H1 (cell line): ENCODE measurements around the gene ADCY9. TPM values are rescaled to one million over a fixed set of nuclear protein-coding genes. Genes with fewer than 3 reads are reported as not detected.

ENCODE experiments used
- CTCF ChIA-PET: fragments of 300-600 bp; sonication (Branson Sonifier 250); formaldehyde crosslinking; loops from one replicate; lab custom pipeline; 2021; ENCODE audit not compliant: partially characterized antibody; lab: Charles Lee
- POLR2A ChIA-PET: fragments of 300-600 bp; sonication (Branson Sonifier 250); formaldehyde crosslinking; loops from one replicate; lab custom pipeline; 2021; ENCODE audit warnings: inconsistent platforms; ENCODE audit not compliant: partially characterized antibody; lab: Charles Lee
- DNase-seq, 2 experiments: peaks; one replicate each; pipeline versions ENCODE4 v3.0.0 to v3.0.0-alpha.2; 2010 to 2022; ENCODE audit warnings: low spot score in 2 of 2, low read depth in 1 of 2, mixed read lengths in 1 of 2
- FAIRE-seq: peaks from 2 replicates; lab custom pipeline; 2011; peaks lifted over from hg19 to GRCh38; lab: Jason Lieb, UNC
- H2AFZ ChIP-seq: 2 replicates; pipeline ENCODE4 v1.8.1; 2012; ENCODE audit warnings: low read length, inconsistent platforms
- H2AK5ac ChIP-seq: 2 replicates; pipeline ENCODE4 v1.6.1; 2013; ENCODE audit warnings: low read depth, low read length
- H2BK120ac ChIP-seq: replicated peaks from 2 replicates; pipeline ENCODE3; 2013; ENCODE audit warnings: low read depth, low read length, inconsistent platforms
- H2BK12ac ChIP-seq: 2 replicates; pipeline ENCODE4 v1.6.1; 2013; ENCODE audit warnings: low read depth, low read length
- H2BK15ac ChIP-seq: 2 replicates; pipeline ENCODE4 v1.6.1; 2013; ENCODE audit warnings: low read length
- H2BK20ac ChIP-seq: 2 replicates; pipeline ENCODE4 v1.6.1; 2013; ENCODE audit warnings: low read length
- H2BK5ac ChIP-seq: 2 replicates; pipeline ENCODE4 v1.6.1; 2013; ENCODE audit warnings: low read depth, low read length
- H3K14ac ChIP-seq: 2 replicates; pipeline ENCODE4 v1.6.1; 2013; ENCODE audit warnings: inconsistent platforms; ENCODE audit not compliant: insufficient read length
- H3K18ac ChIP-seq: 2 replicates; pipeline ENCODE4 v1.6.1; 2013; ENCODE audit warnings: low read length; ENCODE audit errors: extremely low read depth
- H3K23ac ChIP-seq: 2 replicates; pipeline ENCODE4 v1.6.1; 2013; ENCODE audit warnings: inconsistent platforms; ENCODE audit not compliant: insufficient read length
- H3K23me2 ChIP-seq: 2 replicates; pipeline ENCODE4 v1.6.1; 2013; ENCODE audit warnings: low read depth, low read length
- H3K27ac ChIP-seq: 2 replicates; pipeline ENCODE4 v1.6.1; 2011; ENCODE audit warnings: low read depth, low read length, inconsistent platforms
- H3K27me3 ChIP-seq, 4 experiments: replicated peaks in 1 of 4; 1 replicate in 1 of 4; 2 replicates in 3 of 4; pipeline versions ENCODE4 v1.6.1 to v1.8.1; 2011 to 2013; ENCODE audit warnings: low read length in 3 of 4, mild to moderate bottlenecking in 3 of 4, inconsistent platforms in 2 of 4, mixed read lengths in 2 of 4, moderate library complexity in 1 of 4; ENCODE audit not compliant: control insufficient read depth in 3 of 4, insufficient read depth in 3 of 4; ENCODE audit errors: extremely low read depth in 1 of 4
- H3K36me3 ChIP-seq, 4 experiments: 2 replicates each; pipeline versions ENCODE4 v1.6.1 to v1.8.1; 2011 to 2013; ENCODE audit warnings: mild to moderate bottlenecking in 4 of 4, low read length in 3 of 4, moderate library complexity in 2 of 4, control low read depth in 1 of 4, inconsistent platforms in 1 of 4; ENCODE audit not compliant: insufficient read depth in 4 of 4, control insufficient read depth in 2 of 4
- H3K4ac ChIP-seq: replicated peaks from 2 replicates; pipeline ENCODE3; 2013; ENCODE audit warnings: low read length, low read depth, mixed read lengths, inconsistent platforms; ENCODE audit not compliant: insufficient read length
- H3K4me1 ChIP-seq, 4 experiments: replicated peaks in 1 of 4; 1 replicate in 1 of 4; 2 replicates in 3 of 4; pipeline versions ENCODE4 v1.6.1 to v1.8.1; 2011 to 2013; ENCODE audit warnings: low read length in 3 of 4, inconsistent platforms in 2 of 4, mixed read lengths in 1 of 4; ENCODE audit not compliant: insufficient read depth in 4 of 4, control insufficient read depth in 3 of 4
- H3K4me2 ChIP-seq, 2 experiments: 2 replicates each; pipeline versions ENCODE4 v1.6.1 to v1.8.1; 2011 to 2013; ENCODE audit warnings: low read depth in 2 of 2, low read length in 2 of 2, control low read depth in 1 of 2, inconsistent platforms in 1 of 2, mild to moderate bottlenecking in 1 of 2; ENCODE audit not compliant: insufficient read depth in 1 of 2
- H3K4me3 ChIP-seq, 4 experiments: fragments of 200-600, 300-600 bp in 1 of 4; sonication (generic), shearing (Covaris generic), sonication (Bioruptor Twin) in 1 of 4; 2 replicates each; pipeline versions ENCODE4 v1.5.1 to v1.8.1; 2011 to 2016; ENCODE audit warnings: low read length in 4 of 4, low read depth in 3 of 4, control low read depth in 2 of 4, inconsistent platforms in 2 of 4, mild to moderate bottlenecking in 2 of 4, mixed read lengths in 1 of 4, moderate library complexity in 1 of 4; ENCODE audit not compliant: insufficient read depth in 2 of 4; ENCODE audit errors: extremely low read depth in 1 of 4
- H3K56ac ChIP-seq: replicated peaks from 2 replicates; pipeline ENCODE3; 2013; ENCODE audit warnings: low read depth, mild to moderate bottlenecking, mixed read lengths, low read length, inconsistent platforms; ENCODE audit not compliant: insufficient read length
- H3K79me1 ChIP-seq: 2 replicates; pipeline ENCODE4 v1.6.1; 2013; ENCODE audit warnings: low read depth, low read length, control low read depth
- H3K79me2 ChIP-seq, 2 experiments: 2 replicates each; pipeline versions ENCODE4 v1.6.1 to v1.8.1; 2012 to 2013; ENCODE audit warnings: low read length in 2 of 2, mild to moderate bottlenecking in 2 of 2, inconsistent platforms in 1 of 2; ENCODE audit not compliant: insufficient read depth in 2 of 2, control insufficient read depth in 1 of 2
- H3K9ac ChIP-seq, 4 experiments: replicated peaks in 1 of 4; 1 replicate in 1 of 4; 2 replicates in 3 of 4; pipeline versions ENCODE4 v1.6.1 to v1.8.1; 2011 to 2013; ENCODE audit warnings: low read depth in 3 of 4, low read length in 3 of 4, control low read depth in 2 of 4, mild to moderate bottlenecking in 2 of 4, moderate library complexity in 2 of 4, inconsistent platforms in 1 of 4; ENCODE audit errors: extremely low read depth in 1 of 4
- H3K9me3 ChIP-seq, 2 experiments: 2 replicates each; pipeline versions ENCODE4 v1.6.1 to v1.8.1; 2012 to 2013; ENCODE audit warnings: mild to moderate bottlenecking in 2 of 2, moderate library complexity in 2 of 2, control low read depth in 1 of 2, inconsistent platforms in 1 of 2, low read depth in 1 of 2, low read length in 1 of 2, mixed read lengths in 1 of 2; ENCODE audit not compliant: insufficient read depth in 2 of 2
- H4K20me1 ChIP-seq, 2 experiments: replicated peaks in 1 of 2; 2 replicates each; pipeline versions ENCODE3 to v1.8.1; 2011 to 2013; ENCODE audit warnings: inconsistent platforms in 2 of 2, low read length in 2 of 2, mild to moderate bottlenecking in 1 of 2; ENCODE audit not compliant: insufficient read depth in 2 of 2, control insufficient read depth in 1 of 2
- H4K5ac ChIP-seq: 2 replicates; pipeline ENCODE4 v1.6.1; 2013; ENCODE audit warnings: low read length, low read depth, mixed read lengths, inconsistent platforms; ENCODE audit not compliant: insufficient read length
- H4K8ac ChIP-seq: 2 replicates; pipeline ENCODE4 v1.8.0; 2013; ENCODE audit warnings: mild to moderate bottlenecking, moderate library complexity, low read length, inconsistent platforms; ENCODE audit not compliant: insufficient read depth; ENCODE audit errors: extremely low read depth
- H4K91ac ChIP-seq: replicated peaks from 2 replicates; pipeline ENCODE3; 2013; ENCODE audit warnings: low read length, mixed read lengths, inconsistent platforms; ENCODE audit not compliant: insufficient read length
- RBBP5 ChIP-seq: IDR thresholded peaks from 2 replicates; pipeline ENCODE4 v1.7.1; 2012; ENCODE audit warnings: low read depth, mild to moderate bottlenecking, inconsistent platforms, low read length, moderate library complexity, borderline replicate concordance
- WGBS, 2 experiments: shearing (Covaris generic) in 1 of 2; methylation state at CpG; one replicate each; pipeline versions ENCODE4 v1.1.6 to v1.1.7; 2013 to 2015; ENCODE audit warnings: low lambda C conversion rate in 2 of 2, mixed read lengths in 2 of 2, inconsistent platforms in 1 of 2, low coverage in 1 of 2, missing lambda C conversion rate in 1 of 2; ENCODE audit not compliant: insufficient replicate concordance in 2 of 2, insufficient coverage in 1 of 2, insufficient read length in 1 of 2; ENCODE audit errors: extremely low coverage in 1 of 2, missing lambda C conversion rate in 1 of 2; 5-methylcytosine and 5-hydroxymethylcytosine counted together
- polyA plus RNA-seq, 7 experiments: library from polyadenylated mRNA; depleted of rRNA in 3 of 7; stranded (reverse) in 5 of 7; unstranded in 2 of 7; fragments of >200 nt in 5 of 7; fragments of 200-250 nt in 2 of 7; gene quantifications; 1 replicate in 5 of 7; 2 replicates in 1 of 7; 4 replicates in 1 of 7; pipeline versions ENCODE4 v1.2.1 to v1.2.3, GENCODE V29; 2011 to 2013; ENCODE audit warnings: missing spikeins in 2 of 7, mixed read lengths in 2 of 7
- total RNA-seq: library from RNA; stranded (reverse); fragmentation: NEBNext Ultra II Directional; extraction: Animal tissue kit (Norgen Biotek cat#: 25700); gene quantifications from 2 replicates; pipeline ENCODE4 v1.2.1, GENCODE V29; 2021

Gene ADCY9
- total and polyA plus RNA-seq, 2 of the 8 experiments (the other 6 are each of a cell fraction or from before 2014, with no cell fraction given): 5.4 to 13.1 TPM

DNA sequence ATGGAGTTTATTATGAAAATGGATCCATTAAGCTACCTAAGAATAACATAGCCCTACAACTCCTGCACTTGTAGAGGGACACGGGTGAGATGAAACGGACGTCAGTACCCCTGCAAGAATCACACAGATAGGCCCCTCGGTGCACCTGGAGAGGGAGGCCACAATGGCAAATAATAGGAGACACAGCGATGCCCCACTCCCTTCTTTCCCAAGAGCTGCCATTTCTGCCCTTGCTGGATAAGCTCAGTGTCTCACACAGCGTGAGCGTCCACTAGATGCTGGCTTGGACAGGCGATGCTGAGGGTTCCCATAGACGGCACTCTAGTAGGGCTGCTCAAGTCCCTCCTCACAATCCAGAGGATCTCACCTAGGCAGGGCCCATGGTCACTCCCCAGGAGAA is 67.8 kb downstream of the ADCY9 start:
- no peak overlapping the region for H4K8ac ChIP-seq
- no peaks in the 10 kb centered on the region for H3K9me3 ChIP-seq
- WGBS, 2 experiments: 91% methylated on average over 9 of the region's 9 CpGs; no CpG with 5 or more reads in 1 of the 2 experiments
- H3K23me2 ChIP-seq: no peaks in the 10 kb centered on the region
- no peak overlapping the region for H3K4ac ChIP-seq
- no peak overlapping the region for H3K4me2 ChIP-seq
- no peak overlapping the region for H3K23ac ChIP-seq
- no peak for TF ChIP-seq RBBP5
- TF ChIP-seq, all 59 proteins: peak for 0
- FAIRE-seq (no peak), DNase-seq (no peak)
- no peak overlapping the region for H2AFZ ChIP-seq
- 0 out of 2 replicates have a peak overlapping the region, but pooled peaks have one; percentile 24 for H2AK5ac ChIP-seq
- no peaks in the 10 kb centered on the region for H3K27me3 ChIP-seq
- no peaks in the 10 kb centered on the region for H3K36me3 ChIP-seq
- H3K79me1 ChIP-seq: no peaks in the 10 kb centered on the region
- H3K14ac ChIP-seq: no peak overlapping the region
- H3K18ac ChIP-seq: no peak overlapping the region
- H4K91ac ChIP-seq: no peak overlapping the region
- H2BK12ac ChIP-seq: no peak overlapping the region
- no peak overlapping the region for H4K5ac ChIP-seq
- H2BK120ac ChIP-seq: no peak overlapping the region
- no peak overlapping the region for H3K27ac ChIP-seq
- H2BK15ac ChIP-seq: no peak overlapping the region
- H2BK20ac ChIP-seq: no peak overlapping the region
- no peak overlapping the region for H2BK5ac ChIP-seq
- no peak overlapping the region; a peak in 1 of 7 replicates for H3K9ac ChIP-seq
- H4K20me1 ChIP-seq: no peaks in the 10 kb centered on the region
- ChIA-PET CTCF (interaction anchor here (0.6 kb wide), 1 partner anchor 149 kb away, joined by 3 read pairs; no protein-coding TSS in a partner anchor), POLR2A (no interaction called here)
- no peak overlapping the region for H3K56ac ChIP-seq
- no peaks in the 10 kb centered on the region; a peak in 1 of 7 replicates for H3K4me1 ChIP-seq
- no peak overlapping the region for H3K4me3 ChIP-seq
- no peaks in the 10 kb centered on the region for H3K79me2 ChIP-seq
